Ectodermal cell (in vitro differentiated cells): ENCODE data around the gene EIF1AY. TPM values are rescaled to one million over a fixed set of nuclear protein-coding genes. Genes with fewer than 3 reads are reported as not detected.
"Not testable (repeated sequence)": the region's sequence is repeated elsewhere in the genome, so short reads cannot be mapped to it uniquely, and the experiment has no call there.

Experiments used
- H3K27ac ChIP-seq: 2 replicates; pipeline ENCODE4 v1.7.0; 2013; ENCODE audit warnings: mild to moderate bottlenecking, low read depth, low read length; ENCODE audit not compliant: insufficient read depth, poor library complexity, severe bottlenecking
- H3K27me3 ChIP-seq: 2 replicates; pipeline ENCODE4 v1.7.0; 2013; ENCODE audit warnings: mild to moderate bottlenecking, low read length; ENCODE audit not compliant: insufficient read depth, control insufficient read depth, poor library complexity, severe bottlenecking
- H3K36me3 ChIP-seq: one replicate; pipeline ENCODE4 v1.7.0; 2013; ENCODE audit warnings: low read length; ENCODE audit not compliant: control insufficient read depth, insufficient read depth
- H3K4me1 ChIP-seq: one replicate; pipeline ENCODE4 v1.7.0; 2013; ENCODE audit warnings: low read length; ENCODE audit not compliant: control insufficient read depth, insufficient read depth
- H3K4me3 ChIP-seq: 2 replicates; pipeline ENCODE4 v1.7.0; 2013; ENCODE audit warnings: low read depth, low read length, control low read depth; ENCODE audit not compliant: insufficient read depth
- H3K9me3 ChIP-seq: 2 replicates; pipeline ENCODE4 v1.7.0; 2013; ENCODE audit warnings: mild to moderate bottlenecking, low read length, moderate library complexity; ENCODE audit not compliant: control insufficient read depth
- WGBS, 2 experiments: methylation state at CpG; one replicate each; pipeline ENCODE4 v1.1.7; 2013; ENCODE audit warnings: missing lambda C conversion rate in 2 of 2; 5-methylcytosine and 5-hydroxymethylcytosine counted together
- polyA plus RNA-seq, 4 experiments: library from polyadenylated mRNA; stranded (reverse); fragments of 50-300 nt; gene quantifications; one replicate each; pipeline ENCODE4 v1.2.3, GENCODE V29; 2013

EIF1AY gene, protein sequence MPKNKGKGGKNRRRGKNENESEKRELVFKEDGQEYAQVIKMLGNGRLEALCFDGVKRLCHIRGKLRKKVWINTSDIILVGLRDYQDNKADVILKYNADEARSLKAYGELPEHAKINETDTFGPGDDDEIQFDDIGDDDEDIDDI
- 35.0 TPM for polyA plus RNA-seq (2013, experiment 1 of 4)
- polyA plus RNA-seq (2013, experiment 2 of 4): 35.7 TPM
- polyA plus RNA-seq (2013, experiment 3 of 4): 29.3 TPM
- polyA plus RNA-seq (2013, experiment 4 of 4): 30.2 TPM

DNA sequence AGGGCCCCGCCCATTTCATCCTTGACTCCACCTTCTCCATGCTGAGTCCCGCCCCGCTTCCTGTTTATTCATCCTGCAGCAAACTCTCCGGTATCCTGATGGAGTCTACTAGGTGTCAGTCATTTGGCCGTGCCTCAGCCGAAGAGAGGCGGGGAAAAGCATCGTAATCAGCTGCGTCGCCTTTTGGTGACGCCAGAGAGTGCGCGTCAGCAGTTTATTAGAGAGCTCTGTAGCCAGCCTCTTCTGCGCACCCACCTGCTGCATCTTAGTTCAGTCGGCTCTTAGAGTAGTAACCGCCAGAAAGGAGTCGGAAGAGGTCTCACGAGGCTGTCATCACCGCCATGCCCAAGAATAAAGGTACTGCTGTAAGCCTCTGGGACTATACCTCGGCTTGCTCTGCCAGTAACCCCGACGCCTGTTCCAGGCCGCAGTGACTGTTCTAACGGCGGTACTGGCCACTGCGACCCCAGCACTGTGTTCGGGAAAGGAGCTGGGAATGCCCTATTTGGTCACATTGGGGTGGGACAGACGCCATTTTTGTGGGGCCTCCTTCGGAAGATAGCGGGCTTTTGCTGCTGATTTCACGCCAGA, at the start of gene EIF1AY:
TSS of gene EIF1AY (plus strand) at position 246 of the 591 bp plus-strand sequence. CDS start at position 342, 96 bp downstream.
- H3K36me3 ChIP-seq: no peaks in the 10 kb centered on the region
- H3K27me3 ChIP-seq: no peaks in the 10 kb centered on the region
- peak within 1 kb of the TSS; percentile 71 for H3K4me3 ChIP-seq
- 0% methylated on average over 31 of the region's 31 CpGs for WGBS, 2 experiments
- no peaks in the 10 kb centered on the region for H3K4me1 ChIP-seq
- H3K27ac ChIP-seq: peak within 1 kb of the TSS; percentile 95
- H3K9me3 ChIP-seq: no peaks in the 10 kb centered on the region

DNA sequence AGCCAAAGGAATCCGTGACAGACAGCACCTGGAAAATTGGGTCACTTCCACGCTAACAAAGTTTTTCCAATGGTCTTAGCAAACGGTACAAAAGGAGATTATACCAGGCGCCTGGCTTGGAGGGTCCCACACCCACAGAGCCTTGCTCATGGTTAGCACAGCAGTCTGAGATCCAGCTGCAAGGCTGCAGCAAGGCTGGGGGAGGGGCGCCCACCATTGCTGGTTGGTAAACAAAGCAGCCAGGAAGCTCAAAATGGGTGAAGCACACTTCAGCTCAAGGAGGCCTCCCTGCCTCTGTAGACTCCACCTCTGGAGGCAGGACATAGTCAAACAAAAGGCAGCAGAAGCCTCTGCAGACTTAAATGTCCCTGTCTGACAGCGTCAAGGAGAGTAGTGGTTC, 47.1 kb upstream of the EIF1AY start:
- Histone ChIP-seq H3K27me3 (no peaks in the 10 kb centered on the region), H3K4me1 (no peaks in the 10 kb centered on the region), H3K36me3 (no peaks in the 10 kb centered on the region), H3K27ac (no peak overlapping the region), H3K4me3 (no peak overlapping the region), H3K9me3 (no peaks in the 10 kb centered on the region)
- WGBS, 2 experiments: 80 to 82% methylated on average over 6 of the region's 6 CpGs

DNA sequence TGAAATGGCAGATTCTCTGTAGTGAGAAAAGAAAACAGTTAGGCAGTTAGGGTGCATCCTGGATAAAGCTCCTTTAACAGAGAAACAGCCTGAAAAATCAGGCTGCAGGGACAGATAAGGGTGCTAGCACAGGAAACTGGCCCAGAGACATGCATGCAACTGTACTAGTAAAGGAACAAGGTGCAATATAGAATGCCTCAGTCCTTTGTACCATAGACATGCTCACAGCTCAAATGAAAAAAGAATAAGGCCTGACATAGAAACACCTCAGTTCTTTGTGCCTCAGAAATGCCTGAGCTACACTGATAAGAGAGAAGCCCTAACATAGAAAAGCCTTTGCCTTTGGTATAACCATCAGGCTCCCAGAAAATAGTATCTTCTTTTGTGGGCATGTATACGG, 37.4 kb upstream of the EIF1AY start:
- peaks cover 2% of the 10 kb centered on the region for H3K9me3 ChIP-seq
- no peak overlapping the region for H3K4me3 ChIP-seq
- no peak overlapping the region for H3K27ac ChIP-seq
- no peaks in the 10 kb centered on the region for H3K4me1 ChIP-seq
- WGBS, 2 experiments: 80% methylated on average over 1 of the region's 1 CpG; no CpG with 5 or more reads in 1 of the 2 experiments
- H3K36me3 ChIP-seq: no peaks in the 10 kb centered on the region
- H3K27me3 ChIP-seq: no peaks in the 10 kb centered on the region

DNA sequence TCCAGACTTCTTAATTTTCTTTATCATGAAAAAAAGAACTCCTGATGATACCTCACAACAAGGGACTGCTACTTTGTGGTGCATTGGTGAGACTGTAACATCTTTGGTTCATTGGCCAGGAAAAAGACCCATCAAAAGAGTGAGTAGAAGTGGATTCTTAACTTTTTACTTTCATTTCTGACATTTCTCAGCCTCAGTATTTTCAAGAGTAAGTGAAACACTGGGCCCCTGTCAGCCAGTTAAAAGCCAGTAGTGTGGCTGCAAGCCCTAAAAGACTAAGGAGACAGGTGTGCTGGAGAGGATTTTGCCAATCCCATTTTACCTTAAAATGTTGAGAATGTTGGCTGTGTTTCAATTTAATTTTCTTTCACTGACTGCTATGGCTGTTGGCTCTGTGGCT, 36.6 kb upstream of the EIF1AY start:
- Histone ChIP-seq H3K9me3 (peaks cover 2% of the 10 kb centered on the region), H3K4me3 (no peak overlapping the region), H3K27me3 (no peaks in the 10 kb centered on the region), H3K27ac (no peak overlapping the region), H3K36me3 (no peaks in the 10 kb centered on the region), H3K4me1 (no peaks in the 10 kb centered on the region)

DNA sequence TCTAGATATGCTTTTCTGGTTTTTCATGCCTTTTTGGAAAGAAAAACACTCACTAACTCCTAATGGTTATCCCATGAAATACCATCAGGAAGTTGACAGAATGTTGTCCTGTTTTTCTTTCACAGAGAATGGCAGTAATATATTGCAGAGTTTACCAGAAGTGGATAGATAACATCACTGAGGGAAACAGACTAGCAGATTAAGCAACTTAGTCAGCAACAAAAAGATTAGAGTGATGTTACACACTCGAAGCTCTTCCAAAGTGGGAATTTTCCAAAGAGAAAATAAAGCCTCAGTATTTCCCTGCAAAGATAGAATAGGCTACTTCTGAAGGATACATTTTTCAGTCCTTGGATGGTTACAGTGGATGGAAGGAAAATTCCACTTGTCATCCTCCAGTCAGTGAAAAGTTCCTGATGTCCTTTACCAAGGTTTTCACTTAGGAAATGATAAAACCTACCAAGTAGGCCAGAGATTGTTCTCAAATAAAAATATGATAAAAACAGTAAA, 31.1 kb upstream of the EIF1AY start:
- no peak overlapping the region for H3K27ac ChIP-seq
- no peaks in the 10 kb centered on the region for H3K27me3 ChIP-seq
- WGBS, 2 experiments: 45 to 80% methylated on average over 1 of the region's 1 CpG
- H3K4me1 ChIP-seq: no peaks in the 10 kb centered on the region
- peaks cover 2% of the 10 kb centered on the region for H3K9me3 ChIP-seq
- no peaks in the 10 kb centered on the region for H3K36me3 ChIP-seq
- no peak overlapping the region for H3K4me3 ChIP-seq

DNA sequence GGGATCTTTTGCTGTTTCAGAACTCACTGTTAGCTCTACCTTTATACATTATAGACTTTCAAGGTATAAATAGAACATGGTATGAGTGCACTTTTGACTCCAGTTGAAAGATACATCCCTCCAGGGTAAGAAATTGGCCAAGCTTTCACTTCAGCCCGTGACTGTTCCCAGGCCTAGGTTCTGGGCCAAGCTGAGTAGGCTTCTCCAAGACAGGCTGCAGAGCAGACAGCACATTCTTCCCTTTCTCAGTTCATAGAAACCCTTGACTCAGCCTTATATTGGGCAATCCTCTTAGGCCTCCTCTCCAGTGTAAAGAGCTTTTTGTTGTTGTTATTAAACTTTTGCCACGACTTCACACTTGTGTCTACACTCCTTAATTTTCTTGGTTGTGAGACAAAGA, 29.5 kb upstream of the EIF1AY start:
- Histone ChIP-seq H3K9me3 (peaks cover 2% of the 10 kb centered on the region), H3K27me3 (no peaks in the 10 kb centered on the region), H3K27ac (no peak overlapping the region), H3K4me1 (no peaks in the 10 kb centered on the region), H3K36me3 (no peaks in the 10 kb centered on the region), H3K4me3 (no peak overlapping the region)
- WGBS, 2 experiments: 44 to 67% methylated on average over 1 to 2 of the region's 2 CpGs

DNA sequence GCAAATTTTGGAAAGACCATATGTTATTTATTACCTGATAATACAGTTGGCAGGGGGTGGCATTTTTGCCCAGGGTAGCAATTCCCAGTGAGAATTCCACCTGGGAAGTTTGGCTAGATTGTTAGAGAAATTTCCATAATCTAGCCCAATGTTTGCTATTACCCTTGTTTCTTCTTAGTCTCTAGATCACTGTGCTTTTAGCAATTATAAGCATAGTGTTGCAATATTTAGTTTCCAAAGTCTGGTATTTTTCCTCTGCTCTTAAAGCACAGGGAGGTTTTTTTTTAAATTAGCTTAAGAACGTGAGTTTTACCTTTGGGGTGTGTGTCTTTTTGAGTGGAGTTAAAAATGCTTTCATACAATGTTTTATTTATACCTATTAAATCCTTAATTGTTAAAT, 26.3 kb upstream of the EIF1AY start:
- Histone ChIP-seq H3K4me1 (no peaks in the 10 kb centered on the region), H3K27ac (no peak overlapping the region), H3K27me3 (no peaks in the 10 kb centered on the region), H3K9me3 (no peaks in the 10 kb centered on the region), H3K4me3 (no peak overlapping the region), H3K36me3 (no peaks in the 10 kb centered on the region)
- WGBS, 2 experiments: no CpG with 5 or more reads among the region's 1 CpG

DNA sequence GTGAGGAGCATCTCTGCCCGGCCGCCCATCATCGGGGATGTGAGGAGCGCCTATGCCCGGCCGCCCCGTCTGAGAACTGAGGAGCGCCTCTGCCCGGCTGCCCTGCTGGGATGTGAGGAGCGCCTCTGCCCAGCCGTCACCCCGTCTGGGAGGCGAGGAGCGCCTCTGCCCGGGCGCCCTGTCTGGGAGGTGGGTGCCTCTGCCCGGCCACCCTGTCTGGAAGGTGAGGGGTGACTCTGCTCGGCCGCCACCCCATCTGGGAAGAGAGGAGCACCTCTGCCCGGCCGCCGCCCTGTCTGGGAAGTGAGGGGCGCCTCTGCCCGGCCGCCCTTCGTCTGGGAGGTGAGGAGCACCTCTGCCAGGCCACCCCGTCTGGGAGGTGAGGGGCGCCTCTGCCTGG, 23.7 kb upstream of the EIF1AY start:
- Histone ChIP-seq H3K4me1 (no peaks in the 10 kb centered on the region), H3K27ac (no peak overlapping the region), H3K9me3 (no peaks in the 10 kb centered on the region), H3K27me3 (no peaks in the 10 kb centered on the region), H3K4me3 (no peak overlapping the region), H3K36me3 (no peaks in the 10 kb centered on the region)
- WGBS, 2 experiments: 93 to 96% methylated on average over 28 of the region's 28 CpGs

DNA sequence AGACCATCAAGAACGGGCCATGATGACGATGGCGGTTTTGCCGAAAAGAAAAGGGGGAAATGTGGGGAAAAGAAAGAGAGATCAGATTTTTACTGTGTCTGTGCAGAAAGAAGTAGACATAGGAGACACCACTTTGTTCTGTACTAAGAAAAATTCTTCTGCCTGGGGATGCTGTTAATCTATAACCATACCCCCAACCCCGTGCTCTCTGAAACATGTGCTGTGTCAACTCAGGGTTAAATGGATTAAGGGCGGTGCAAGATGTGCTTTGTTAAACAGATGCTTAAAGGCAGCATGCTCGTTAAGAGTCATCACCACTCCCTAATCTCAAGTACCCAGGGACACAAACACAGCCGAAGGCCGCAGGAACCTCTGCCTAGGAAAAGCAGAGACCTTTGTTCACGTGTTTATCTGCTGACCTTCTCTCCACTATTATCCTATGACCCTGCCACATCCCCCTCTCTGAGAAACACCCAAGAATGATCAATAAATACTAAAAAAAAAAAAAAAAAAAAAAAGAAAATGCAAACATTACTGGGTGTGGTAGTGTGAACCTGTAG, 22.7 kb upstream of the EIF1AY start:
- WGBS, 2 experiments: 97 to 98% methylated on average over 4 of the region's 10 CpGs
- not testable (repeated sequence) for H3K36me3 ChIP-seq

DNA sequence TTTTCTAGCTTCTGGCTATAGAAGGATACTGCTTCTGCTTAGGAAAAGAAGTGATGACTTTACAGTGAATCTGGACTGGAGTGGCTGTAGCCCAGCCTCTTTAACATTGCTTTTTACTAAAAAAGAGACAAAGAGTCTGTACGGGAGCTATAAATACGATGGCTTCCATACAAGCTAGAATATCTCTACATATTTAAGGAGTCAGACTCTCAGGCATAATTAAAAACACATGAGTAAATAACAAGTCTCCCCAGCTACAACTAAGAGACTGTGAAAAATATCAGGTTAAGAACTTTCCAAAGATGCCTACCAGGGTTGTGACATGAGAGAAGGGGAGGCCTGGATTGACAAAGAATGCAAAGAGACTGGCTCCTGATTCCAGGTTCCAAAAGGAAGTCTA, 19.8 kb upstream of the EIF1AY start:
- H3K9me3 ChIP-seq: no peaks in the 10 kb centered on the region
- no peaks in the 10 kb centered on the region for H3K4me1 ChIP-seq
- no peak overlapping the region for H3K4me3 ChIP-seq
- no peaks in the 10 kb centered on the region for H3K36me3 ChIP-seq
- 71 to 94% methylated on average over 2 of the region's 2 CpGs for WGBS, 2 experiments
- H3K27me3 ChIP-seq: no peaks in the 10 kb centered on the region
- no peak overlapping the region for H3K27ac ChIP-seq

More for the DNA sequence above, 22.7 kb upstream of the EIF1AY start:
- H3K4me1 ChIP-seq, H3K27me3 ChIP-seq, H3K4me3 ChIP-seq, H3K27ac ChIP-seq, H3K9me3 ChIP-seq: not testable (repeated sequence)
